ENCODE data around the gene MGMT. TPM values are rescaled to one million over a fixed set of nuclear protein-coding genes. Genes with fewer than 3 reads are reported as not detected.

MGMT gene
- total RNA-seq, 2 donors from 2014 or later = 18.3 to 25.5 TPM

DNA sequence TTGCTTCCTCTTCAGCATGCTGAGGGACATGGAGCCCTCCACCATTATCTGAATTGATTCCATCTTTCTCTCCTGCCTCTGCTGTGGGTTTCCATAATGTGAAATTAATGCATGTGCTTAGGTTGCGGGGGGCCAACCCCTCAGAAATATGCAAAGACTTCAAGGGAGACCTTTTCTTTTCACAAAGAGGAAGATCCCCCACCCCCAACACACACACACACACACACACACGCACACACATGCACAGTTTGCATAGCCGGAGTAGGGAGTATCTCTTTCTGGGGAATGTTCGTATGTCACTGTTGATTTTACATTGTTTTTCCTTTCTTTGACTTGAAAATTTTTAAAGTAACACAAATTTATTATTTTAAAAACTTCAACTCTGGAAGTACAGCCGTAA, 193.5 kb downstream of the MGMT start:
- Histone ChIP-seq H3K4me1 (ENCODE audit: control insufficient read depth in 1 of 2, low read depth in 2 of 2) (peaks cover 0 to 8% of the 10 kb centered on the region in 2 donors), H3K9me3 (no peaks in the 10 kb centered on the region), H3K27ac (no peak overlapping the region), H3K36me3 (no peaks in the 10 kb centered on the region), H3K4me3 (peak overlapping the region; percentile 55), H3K27me3 (replicated peaks; ENCODE audit: insufficient read depth) (no peaks in the 10 kb centered on the region)
- ATAC-seq (ENCODE audit: insufficient number of reproducible peaks, low FRiP score, low read depth) (no peak), DNase-seq (ENCODE audit: low spot score) (no peak)
- TF ChIP-seq, protein P1, sequence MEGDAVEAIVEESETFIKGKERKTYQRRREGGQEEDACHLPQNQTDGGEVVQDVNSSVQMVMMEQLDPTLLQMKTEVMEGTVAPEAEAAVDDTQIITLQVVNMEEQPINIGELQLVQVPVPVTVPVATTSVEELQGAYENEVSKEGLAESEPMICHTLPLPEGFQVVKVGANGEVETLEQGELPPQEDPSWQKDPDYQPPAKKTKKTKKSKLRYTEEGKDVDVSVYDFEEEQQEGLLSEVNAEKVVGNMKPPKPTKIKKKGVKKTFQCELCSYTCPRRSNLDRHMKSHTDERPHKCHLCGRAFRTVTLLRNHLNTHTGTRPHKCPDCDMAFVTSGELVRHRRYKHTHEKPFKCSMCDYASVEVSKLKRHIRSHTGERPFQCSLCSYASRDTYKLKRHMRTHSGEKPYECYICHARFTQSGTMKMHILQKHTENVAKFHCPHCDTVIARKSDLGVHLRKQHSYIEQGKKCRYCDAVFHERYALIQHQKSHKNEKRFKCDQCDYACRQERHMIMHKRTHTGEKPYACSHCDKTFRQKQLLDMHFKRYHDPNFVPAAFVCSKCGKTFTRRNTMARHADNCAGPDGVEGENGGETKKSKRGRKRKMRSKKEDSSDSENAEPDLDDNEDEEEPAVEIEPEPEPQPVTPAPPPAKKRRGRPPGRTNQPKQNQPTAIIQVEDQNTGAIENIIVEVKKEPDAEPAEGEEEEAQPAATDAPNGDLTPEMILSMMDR (IDR thresholded peaks at IDR 0.05) = no peak

DNA sequence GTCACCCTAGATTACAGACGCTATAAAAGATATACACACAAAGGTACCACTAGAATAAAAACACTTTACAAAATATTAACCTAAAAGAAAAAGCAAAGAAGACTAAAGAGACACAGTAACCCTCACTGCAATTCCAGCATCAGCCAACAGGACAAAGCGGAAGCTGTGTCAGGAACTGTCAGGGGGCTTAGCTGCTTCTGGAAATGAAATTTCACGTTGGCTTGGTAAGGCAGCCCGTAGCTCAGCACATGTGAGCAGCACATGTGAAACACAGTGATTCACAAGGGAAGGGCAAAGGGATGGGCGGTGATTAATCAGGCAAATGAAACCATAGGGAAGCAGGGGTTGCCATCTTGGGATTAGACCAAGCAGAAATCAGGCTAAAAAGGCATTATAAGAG, 195.4 kb downstream of the MGMT start:
- Histone ChIP-seq H3K36me3 (no peaks in the 10 kb centered on the region), H3K4me1 (ENCODE audit: control insufficient read depth in 1 of 2, low read depth in 2 of 2) (peaks cover 0 to 8% of the 10 kb centered on the region in 2 donors), H3K27me3 (replicated peaks; ENCODE audit: insufficient read depth) (no peaks in the 10 kb centered on the region), H3K27ac (no peak overlapping the region), H3K4me3 (no peak overlapping the region), H3K9me3 (no peaks in the 10 kb centered on the region)
- DNase-seq (ENCODE audit: low spot score) (no peak), ATAC-seq (ENCODE audit: insufficient number of reproducible peaks, low FRiP score, low read depth) (no peak)
- TF ChIP-seq, protein P1 (IDR thresholded peaks at IDR 0.05) = no peak

DNA sequence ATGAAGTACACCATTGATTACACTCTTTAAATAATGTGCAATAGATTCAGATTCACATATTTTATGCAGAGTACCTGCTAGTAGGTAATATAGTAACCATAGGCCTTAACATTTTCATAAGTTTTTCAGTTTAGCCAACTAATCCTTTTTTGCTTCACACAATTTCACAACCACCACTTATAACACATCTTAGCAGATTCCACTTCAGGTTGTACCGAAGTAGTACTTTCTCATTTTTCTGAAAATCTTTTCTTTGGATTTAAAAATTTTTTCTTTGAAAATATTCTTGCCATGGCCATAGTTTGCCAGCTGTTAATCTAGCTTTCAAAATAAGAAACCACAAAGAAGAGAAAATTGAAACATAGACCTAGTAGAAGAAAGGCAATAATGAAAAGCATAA, 203.1 kb downstream of the MGMT start:
- Histone ChIP-seq H3K27ac (no peak overlapping the region), H3K36me3 (no peaks in the 10 kb centered on the region), H3K4me1 (ENCODE audit: control insufficient read depth in 1 of 2, low read depth in 2 of 2) (no peaks in the 10 kb centered on the region), H3K9me3 (peaks cover 4% of the 10 kb centered on the region), H3K27me3 (replicated peaks; ENCODE audit: insufficient read depth) (no peaks in the 10 kb centered on the region), H3K4me3 (no peak overlapping the region)
- TF ChIP-seq, protein P1 (IDR thresholded peaks at IDR 0.05) = no peak
- ATAC-seq (ENCODE audit: insufficient number of reproducible peaks, low FRiP score, low read depth) = no peak
- no peak for DNase-seq (ENCODE audit: low spot score)

DNA sequence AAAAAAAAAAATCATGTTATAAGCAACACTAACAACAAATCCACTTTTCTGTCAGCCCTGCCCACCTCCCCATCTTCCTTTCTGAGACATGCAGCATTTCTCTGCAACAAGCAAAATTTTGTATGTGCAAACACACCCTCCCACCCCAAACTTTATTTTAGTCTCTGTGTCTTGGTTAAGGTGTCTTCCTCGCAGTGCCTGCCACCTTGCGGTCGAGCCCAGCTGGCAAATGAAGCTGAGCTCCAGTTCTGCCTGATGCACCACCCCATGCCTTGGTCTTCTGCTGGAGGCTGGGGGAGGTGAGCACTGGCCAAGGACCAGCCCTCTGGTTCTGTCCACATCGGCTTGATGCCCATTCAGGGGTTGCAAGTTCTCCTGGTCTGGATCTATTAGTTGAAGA, 206.3 kb downstream of the MGMT start:
- H3K36me3 ChIP-seq = no peaks in the 10 kb centered on the region
- DNase-seq (ENCODE audit: low spot score) (no peak), ATAC-seq (ENCODE audit: insufficient number of reproducible peaks, low FRiP score, low read depth) (no peak)
- no peaks in the 10 kb centered on the region for H3K4me1 ChIP-seq (ENCODE audit: control insufficient read depth in 1 of 2, low read depth in 2 of 2)
- no peaks in the 10 kb centered on the region for H3K27me3 ChIP-seq (replicated peaks; ENCODE audit: insufficient read depth)
- no peak overlapping the region for H3K4me3 ChIP-seq
- H3K9me3 ChIP-seq = peaks cover 4% of the 10 kb centered on the region
- TF ChIP-seq, protein P1 (IDR thresholded peaks at IDR 0.05) = no peak
- no peak overlapping the region for H3K27ac ChIP-seq

DNA sequence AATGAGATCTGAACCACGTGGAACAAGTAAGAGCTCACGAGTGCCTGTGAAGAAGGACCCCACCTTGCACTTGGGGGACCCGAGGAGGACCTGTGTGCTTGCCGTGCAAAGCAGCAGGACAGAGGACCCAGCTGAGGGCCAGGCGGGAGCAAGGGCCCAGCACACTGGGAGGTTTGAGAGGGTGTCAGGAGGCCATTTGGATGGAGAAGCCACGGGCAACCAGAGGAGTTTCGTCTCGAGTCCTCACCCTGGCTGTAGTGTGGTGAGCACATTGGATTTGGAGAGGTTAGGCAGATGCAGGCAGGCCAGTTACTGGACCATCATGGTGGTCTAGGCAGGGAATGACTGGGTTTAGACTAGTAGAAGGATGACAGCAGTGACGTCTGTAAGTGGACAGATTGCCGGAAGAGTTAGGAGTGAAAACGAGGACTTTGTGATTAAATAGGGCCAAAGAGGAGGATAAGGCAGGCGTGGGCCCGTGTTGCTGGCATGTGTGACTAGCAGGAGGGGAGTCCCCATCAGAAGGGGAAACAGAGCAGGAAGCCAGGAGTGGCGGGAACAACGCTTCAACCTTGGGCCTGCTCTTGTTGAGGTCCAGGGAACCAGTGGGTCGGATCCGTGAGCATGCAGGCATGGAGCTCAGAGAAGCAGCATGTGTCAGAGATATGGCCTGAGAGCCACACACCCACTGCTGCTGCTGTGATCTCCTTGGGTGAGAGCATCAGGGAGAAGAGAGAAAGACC, 208.2 kb downstream of the MGMT start:
- no peak for DNase-seq (ENCODE audit: low spot score)
- H3K27ac ChIP-seq = no peak overlapping the region
- TF ChIP-seq, protein P1 (IDR thresholded peaks at IDR 0.05) = no peak
- no peak for ATAC-seq (ENCODE audit: insufficient number of reproducible peaks, low FRiP score, low read depth)
- H3K9me3 ChIP-seq = peaks cover under 1% of the 10 kb centered on the region
- H3K27me3 ChIP-seq (replicated peaks; ENCODE audit: insufficient read depth) = no peaks in the 10 kb centered on the region
- H3K4me3 ChIP-seq = no peak overlapping the region
- H3K4me1 ChIP-seq (ENCODE audit: control insufficient read depth in 1 of 2, low read depth in 2 of 2) = no peaks in the 10 kb centered on the region
- H3K36me3 ChIP-seq = no peaks in the 10 kb centered on the region
